ENCODE data around the gene OTUD3.
"Not testable (repeated sequence)": the region's sequence is repeated elsewhere in the genome, so short reads cannot be mapped to it uniquely, and the experiment has no call there.

OTUD3 gene

DNA sequence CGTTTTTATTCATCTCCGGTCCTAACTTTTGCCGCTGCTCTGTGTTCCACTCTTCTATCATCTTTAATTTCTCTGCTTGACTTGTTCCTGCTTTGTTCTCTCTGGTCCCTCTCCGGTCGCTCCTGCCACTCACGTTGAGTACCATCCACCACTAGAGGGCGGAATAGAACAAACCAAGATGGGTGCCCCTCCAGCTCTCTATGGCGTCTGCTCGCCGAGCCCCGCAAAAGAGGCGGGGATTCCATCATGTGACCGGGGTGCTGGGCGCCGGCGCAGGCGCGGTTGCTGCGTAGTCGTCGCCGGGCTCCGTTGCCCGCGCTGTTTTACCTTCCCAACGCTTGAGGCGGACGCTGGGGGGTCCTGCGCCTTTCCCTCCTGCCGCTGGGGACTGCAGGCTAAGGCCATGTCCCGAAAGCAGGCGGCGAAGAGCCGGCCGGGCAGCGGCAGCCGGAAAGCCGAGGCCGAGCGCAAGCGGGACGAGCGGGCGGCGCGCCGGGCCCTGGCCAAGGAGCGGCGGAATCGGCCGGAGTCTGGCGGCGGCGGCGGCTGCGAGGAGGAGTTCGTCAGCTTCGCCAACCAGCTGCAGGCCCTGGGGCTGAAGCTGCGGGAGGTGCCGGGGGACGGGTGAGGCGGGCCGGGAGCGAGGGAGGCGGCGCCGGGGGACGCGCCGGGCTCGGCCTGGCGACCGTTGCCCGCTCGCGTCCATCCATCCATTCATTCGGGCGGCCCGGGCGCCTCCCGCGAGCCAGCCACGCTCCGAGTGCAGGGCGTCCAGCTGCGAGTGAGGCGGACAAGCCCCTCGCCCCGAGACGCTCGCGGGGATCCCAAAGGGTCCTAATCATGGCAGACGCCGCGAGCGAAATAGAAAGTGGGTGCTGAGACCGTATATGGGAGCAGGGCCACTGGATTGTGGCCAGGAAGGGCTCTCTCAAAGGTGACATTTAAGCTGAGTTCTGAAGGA, at the start of gene OTUD3:
TSS of gene OTUD3 (plus strand) at position 285 of the 961 bp plus-strand sequence. CDS start at position 404, 119 bp downstream.
- DNase-seq, result peak; percentile 88

GRCh38 chr1:19835578-19835977, 46.6 kb upstream of the OTUD3 start:
- no peak for DNase-seq

DNA sequence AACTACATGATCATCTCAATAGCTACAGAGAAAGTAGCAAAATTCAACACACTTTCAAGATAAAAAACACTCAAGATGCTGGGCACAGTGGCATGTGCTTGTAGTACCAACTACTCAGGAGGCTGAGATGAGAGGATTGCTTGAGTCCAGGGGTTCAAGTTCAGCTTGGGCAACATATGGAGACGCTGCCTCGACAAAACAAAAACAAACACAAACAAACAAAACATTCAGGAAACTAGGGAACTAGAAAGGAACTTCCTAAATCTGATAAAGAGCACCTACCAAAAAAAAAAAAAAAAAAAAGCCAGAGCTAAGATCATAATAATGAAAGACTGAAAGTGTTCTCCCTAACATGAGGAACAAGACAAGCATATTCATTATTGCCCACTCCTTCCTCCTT, 44.3 kb upstream of the OTUD3 start:
- no peak for DNase-seq

DNA sequence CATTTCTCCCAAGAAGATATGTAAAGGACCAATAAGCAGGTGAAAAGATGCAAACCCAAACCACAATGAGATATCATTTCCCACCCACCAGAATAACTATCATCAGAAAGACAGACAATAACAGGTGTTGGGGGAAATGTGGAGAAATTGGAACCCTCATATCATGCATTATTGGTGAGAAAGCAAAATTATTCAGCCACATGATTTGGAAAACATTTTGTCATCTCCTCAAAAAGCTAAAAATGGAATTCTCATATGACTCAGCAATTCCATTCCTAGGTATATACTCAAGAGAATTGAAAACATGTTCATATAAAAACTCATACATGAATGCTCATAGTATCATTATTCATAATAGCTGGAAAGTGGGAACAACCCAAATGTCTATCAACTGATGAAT, 42.0 kb upstream of the OTUD3 start:
- no peak for DNase-seq

DNA sequence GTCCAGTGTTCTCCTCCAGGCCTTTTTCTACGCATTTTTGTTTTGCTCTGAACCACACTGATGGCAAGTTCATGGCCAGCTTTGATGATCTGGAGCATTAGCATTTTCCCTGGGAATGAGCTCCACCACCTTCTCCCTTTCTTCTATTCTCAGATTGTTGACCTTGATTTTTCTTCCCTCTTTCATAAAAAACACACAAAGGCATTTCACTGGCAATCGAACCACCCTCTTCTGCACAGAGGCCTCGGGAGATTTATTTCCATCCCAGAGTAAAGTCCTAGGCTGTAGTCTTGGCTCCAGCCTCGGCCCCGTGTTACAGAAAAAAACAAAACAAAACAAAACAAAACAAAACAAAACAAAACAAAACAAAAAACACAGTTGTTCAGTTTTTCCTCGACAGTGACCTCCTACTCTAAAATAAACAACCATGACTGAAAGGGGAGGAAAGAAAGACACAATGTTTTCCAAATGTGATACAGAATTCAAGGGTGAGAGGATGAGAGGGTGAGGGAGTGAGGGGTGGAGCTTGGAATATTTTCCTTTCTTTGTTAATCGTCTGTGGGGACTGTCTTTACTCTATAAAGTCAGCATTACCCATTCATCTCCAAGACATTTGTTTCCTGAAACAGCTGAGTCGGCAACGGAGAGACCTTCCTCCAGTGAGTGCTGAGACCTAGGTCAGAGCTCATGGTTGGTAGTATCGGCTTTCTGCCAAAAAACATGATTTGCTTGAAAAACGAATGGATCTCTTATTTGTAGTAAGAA, 37.3 kb upstream of the OTUD3 start:
- no peak for DNase-seq

DNA sequence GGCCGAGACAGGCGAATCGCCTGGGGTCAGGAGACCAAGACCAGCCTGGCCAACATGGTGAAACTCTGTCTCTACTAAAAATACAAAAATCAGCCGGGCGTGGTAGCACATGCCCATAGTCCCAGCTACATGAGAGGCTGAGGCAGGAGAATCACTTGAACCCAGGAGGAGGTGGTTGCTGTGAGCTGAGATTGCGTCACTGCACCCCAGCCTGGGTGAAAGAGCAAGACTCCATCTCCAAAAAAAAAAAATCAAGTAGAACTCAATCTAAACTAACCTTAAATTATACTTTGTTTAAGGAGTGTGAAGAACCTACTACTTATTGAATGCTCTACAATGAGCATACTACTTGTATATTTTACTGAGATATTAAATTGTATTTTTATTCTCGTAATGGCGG, 36.6 kb upstream of the OTUD3 start:
- DNase-seq, result no peak

- no peak for DNase-seq
These were observed 35.9 kb upstream of the OTUD3 start for GRCh38 chr1:19846338-19846737.

DNA sequence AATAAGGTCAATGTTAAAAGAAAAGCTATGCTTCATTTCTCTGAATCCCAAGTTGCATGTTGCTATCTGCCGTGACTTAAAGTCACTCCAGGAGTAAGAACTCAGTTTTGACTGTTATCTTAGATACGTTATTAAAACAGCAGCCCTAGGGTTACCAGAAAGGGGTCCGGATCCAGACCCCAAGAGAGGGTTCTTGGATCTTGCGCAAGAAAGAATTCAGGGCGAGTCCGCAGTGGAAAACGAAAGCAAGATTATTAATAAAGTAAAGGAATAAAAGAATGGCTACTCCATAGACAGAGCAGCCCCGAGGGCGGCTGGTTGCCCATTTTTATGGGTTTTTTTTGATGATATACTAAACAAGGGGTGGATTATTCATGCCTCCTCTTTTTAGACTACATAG, 34.9 kb upstream of the OTUD3 start:
- not testable (repeated sequence) for DNase-seq

GRCh38 chr1:19849307-19849706, 32.9 kb upstream of the OTUD3 start:
- DNase-seq, result not testable (repeated sequence)

DNA sequence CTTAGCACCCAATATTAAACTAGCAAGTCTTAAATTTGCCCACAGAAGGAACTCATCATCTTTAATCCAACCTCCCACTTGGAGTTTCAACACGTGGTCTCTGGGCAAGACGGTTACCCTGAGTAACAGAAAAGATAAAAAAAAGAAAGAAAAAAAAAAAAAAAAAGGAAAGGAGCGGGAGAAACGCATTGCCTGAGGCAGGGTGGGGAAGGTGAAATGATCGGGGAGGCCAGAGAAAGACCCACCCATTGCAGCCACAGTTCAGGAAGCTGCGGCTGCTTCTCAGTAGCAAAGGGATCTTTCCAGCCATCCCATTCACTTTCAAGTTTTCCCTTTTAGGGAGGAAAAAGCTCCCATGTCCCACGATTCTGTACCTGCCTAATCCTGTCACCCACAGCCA, 32.0 kb upstream of the OTUD3 start:
- DNase-seq, result no peak

GRCh38 chr1:19852036-19852435, 30.2 kb upstream of the OTUD3 start:
- no peak for DNase-seq

- no peak for DNase-seq
These were observed 27.3 kb upstream of the OTUD3 start for GRCh38 chr1:19854866-19855265.

DNA sequence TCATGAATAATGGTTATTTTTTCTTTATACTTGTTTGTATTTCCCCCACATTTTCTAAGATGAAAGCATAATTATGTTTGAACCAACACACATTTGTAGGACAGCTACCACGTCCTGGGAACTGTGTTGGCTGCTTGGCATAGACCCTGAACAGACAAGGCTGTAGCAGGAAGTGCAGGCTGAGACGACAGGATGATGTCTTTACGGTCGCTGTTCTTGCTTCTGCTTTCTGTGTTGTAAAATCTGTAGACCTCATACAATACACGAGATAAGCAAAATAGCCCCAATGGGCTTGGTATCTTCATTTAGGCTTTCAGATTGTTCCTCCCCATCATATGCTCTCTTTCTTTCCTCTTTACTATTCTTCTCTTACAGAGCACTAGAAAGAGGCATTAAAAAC, 23.3 kb upstream of the OTUD3 start:
- no peak for DNase-seq

DNA sequence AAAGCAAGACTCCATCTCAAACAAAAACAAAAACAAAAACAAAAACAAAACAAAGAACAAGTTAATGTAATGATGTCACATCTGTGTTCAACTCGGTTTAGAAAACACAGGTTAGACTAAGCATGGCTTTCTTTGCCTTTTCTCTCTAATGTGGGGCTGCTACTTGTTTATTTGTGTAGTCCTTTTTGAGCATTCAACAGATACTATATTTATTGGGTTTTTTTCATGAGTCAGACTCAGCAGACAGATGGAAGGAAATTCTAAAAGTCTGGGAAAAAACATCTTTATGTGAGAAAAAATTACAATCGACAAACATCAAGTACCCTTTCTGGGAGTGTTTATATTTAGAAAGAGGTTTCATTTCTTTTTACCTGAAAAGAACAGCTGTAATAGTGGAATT, 22.3 kb upstream of the OTUD3 start:
- no peak for DNase-seq

DNA sequence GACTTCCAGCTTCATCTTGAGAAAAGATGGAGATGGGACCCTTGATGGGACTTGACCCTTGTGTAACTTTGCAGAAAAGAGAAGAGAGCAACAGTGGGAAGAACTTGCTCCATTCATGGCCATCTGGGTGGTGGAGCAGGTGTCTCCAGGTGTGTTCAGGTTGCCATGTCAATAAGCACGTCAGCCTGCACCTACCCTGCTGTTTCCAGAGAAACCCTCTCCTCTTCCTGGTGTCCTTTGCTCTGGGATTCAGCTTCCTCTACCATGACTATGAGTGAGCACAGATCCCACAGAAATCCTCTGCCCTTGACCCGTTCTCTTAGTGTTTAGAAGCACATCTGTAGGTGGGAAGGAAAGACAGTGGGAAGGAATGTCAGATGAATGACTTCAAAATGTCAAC, 21.8 kb upstream of the OTUD3 start:
- DNase-seq, result no peak

GRCh38 chr1:19861034-19861433, 21.2 kb upstream of the OTUD3 start:
- no peak for DNase-seq

DNA sequence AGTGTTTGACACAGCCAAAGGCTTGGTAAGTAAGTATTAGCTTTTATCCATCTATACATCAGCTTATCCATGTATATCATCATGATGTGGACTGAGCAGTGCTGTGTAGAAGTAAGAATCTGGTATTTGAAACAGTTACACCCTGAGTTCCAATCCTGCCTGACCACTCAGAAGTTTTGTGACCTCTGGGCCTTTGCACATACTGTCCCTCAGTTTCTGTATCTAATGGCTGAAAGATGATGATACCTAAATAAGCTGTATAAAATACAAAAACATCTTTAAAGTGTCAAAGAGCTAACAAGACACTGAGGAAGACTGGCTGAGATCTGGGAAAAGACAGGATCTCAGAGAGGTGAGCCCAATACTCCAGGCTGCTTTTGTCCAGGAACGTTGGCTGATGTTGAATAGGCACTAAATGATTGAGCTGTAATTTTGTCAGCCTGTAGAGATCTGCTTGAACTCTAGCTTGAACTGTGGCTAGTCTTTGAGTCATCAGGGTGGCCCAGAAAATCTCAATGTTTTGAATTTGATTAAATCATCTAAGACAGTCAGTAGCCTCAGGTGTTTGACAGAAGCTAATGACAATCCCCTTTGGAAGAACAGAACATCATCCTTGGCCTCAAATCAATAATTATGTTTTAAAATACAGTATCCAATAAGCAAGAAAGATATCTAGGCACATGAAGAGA, 20.2 kb upstream of the OTUD3 start:
- DNase-seq, result no peak

- no peak for DNase-seq
These were observed 19.3 kb upstream of the OTUD3 start for GRCh38 chr1:19862944-19863343.

DNA sequence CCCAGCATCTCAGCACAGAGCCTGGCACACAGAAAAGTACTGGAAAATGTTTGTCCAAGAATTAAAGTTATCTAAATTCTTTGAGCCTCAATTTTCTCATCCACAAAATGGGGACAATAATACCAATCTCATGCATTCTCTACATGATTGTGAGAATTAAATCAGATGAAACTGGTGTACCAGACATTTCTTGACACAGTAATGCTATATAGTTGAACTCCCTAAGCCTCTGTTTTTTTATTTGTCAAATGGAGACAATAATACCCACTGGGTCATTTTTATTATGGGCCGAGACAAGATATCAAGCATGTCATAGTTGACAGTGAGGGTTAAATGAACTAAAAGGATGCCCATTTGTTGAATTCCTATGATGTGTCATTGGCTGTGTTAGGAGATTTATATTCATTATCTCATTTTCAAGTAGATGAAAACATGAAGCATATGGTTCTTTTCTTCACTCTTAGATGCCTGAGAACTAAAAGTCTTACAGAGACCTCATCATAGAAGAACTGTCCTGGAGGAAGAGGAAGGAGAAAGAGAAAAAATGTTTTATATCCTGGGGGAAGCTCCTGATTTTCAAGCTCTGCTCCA, 17.5 kb upstream of the OTUD3 start:
- no peak for DNase-seq

DNA sequence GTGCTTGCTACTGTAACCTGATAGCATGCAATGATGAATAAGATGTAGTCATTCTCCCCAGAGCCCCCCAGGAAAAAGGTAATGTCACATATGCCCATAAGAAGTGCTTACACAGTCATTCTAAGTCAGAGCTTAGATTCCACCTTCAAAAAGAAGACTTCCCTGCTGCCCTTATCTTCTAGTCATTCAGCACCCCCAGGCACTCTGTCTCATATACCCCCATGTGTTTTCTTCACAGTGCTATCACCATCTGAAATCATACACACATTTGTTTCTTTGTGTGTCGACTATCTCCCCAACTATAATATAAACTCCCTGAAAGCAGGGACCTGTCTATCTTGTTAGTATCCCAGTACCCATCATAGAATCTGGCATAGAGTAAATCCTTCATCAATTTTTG, 16.2 kb upstream of the OTUD3 start:
- no peak for DNase-seq

GRCh38 chr1:19866758-19867157, 15.4 kb upstream of the OTUD3 start:
- DNase-seq, result no peak

DNA sequence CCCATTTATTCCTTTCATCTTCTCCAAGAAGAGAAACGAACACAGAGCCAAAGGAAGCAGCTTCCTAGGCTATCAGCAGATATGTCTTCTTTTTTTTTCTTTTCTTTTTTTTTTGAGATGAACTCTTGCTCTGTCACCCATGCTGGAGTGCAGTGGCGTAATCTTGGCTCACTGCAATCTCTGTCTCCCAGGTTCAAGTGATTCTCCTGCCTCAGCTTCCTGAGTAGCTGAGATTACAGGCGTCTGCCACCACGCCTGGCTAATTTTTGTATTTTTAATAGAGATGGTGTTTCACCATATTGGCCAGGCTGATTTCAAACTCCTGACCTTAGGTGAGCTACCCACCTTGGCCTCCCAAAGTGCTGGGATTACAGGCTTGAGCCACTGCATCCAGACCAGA, 13.6 kb upstream of the OTUD3 start:
- DNase-seq, result not testable (repeated sequence)

DNA sequence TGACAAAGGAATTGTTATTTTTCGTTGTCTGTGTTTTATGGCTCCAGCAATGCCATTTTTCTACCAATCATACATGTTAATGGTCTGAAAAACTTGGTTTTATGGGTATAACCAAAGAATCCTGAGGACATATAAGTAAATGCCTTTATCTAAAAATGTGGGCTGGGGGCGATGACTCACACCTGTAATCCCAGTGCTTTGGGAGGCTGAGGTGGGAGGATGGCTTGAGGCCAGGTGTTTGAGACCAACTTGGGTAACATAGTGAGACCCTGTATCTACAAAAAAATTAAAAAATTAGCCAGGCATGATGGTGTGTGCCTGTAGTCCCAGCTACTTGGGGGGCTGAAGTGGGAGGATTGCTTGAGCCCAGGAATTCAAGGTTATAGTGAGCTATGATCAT, 12.7 kb upstream of the OTUD3 start:
- not testable (repeated sequence) for DNase-seq
